NCI-H2227 treated with DMSO at 0.1 percent for 48 hours (cell line): Measurements from ENCODE around the gene NLRC3.
"Not testable (repeated sequence)": the region's sequence is repeated elsewhere in the genome, so short reads cannot be mapped to it uniquely, and the experiment has no call there.

Source experiments
- DNase-seq: peaks from one replicate; lab custom pipeline; 2025; lab: John Stamatoyannopoulos, UW

Gene NLRC3

GRCh38 chr16:3513892-3514583, 63.2 kb downstream of the NLRC3 start:
- DNase-seq: no peak

- no peak for DNase-seq
These were observed 65.7 kb downstream of the NLRC3 start for GRCh38 chr16:3511286-3512180.

- no peak for DNase-seq
These were observed 66.8 kb downstream of the NLRC3 start for GRCh38 chr16:3510416-3510815.

- DNase-seq: no peak
These were observed 67.7 kb downstream of the NLRC3 start for GRCh38 chr16:3509470-3509928.

- DNase-seq: no peak
These were observed 68.5 kb downstream of the NLRC3 start for GRCh38 chr16:3508736-3509135.

- no peak for DNase-seq
These were observed 73.7 kb downstream of the NLRC3 start for GRCh38 chr16:3503523-3503922.

GRCh38 chr16:3501783-3502400, 75.3 kb downstream of the NLRC3 start:
- DNase-seq: peak; percentile 49

GRCh38 chr16:3501412-3501761, 75.8 kb downstream of the NLRC3 start:
- DNase-seq: not testable (repeated sequence)

- DNase-seq: no peak
These were observed 78.2 kb downstream of the NLRC3 start for GRCh38 chr16:3498988-3499387.

- DNase-seq: no peak
These were observed 79.4 kb downstream of the NLRC3 start for GRCh38 chr16:3497771-3498170.

- DNase-seq: no peak
These were observed 80.8 kb downstream of the NLRC3 start for GRCh38 chr16:3496386-3496785.

GRCh38 chr16:3495176-3495575, 82.0 kb downstream of the NLRC3 start, which contains the start of gene C16orf90:
C16orf90 (minus strand) TSS chr16:3495489; CDS start chr16:3495421, 68 bp downstream.
- no peak for DNase-seq

GRCh38 chr16:3494386-3494973, 82.7 kb downstream of the NLRC3 start:
- no peak for DNase-seq

- no peak for DNase-seq
These were observed 84.8 kb downstream of the NLRC3 start for GRCh38 chr16:3492356-3492755.

GRCh38 chr16:3490911-3491629, 86.1 kb downstream of the NLRC3 start:
- no peak for DNase-seq
